GM12891 (cell line): Measurements from ENCODE around the gene IMMP2L.

ENCODE experiments used
- POLR2A ChIP-seq: IDR thresholded peaks from 2 replicates; pipeline ENCODE4 v1.6.1; 2011; ENCODE audit warnings: low read depth, low read length, control low read depth
- POLR2AphosphoS5 ChIP-seq: IDR thresholded peaks from 2 replicates; pipeline ENCODE4 v1.6.1; 2011; ENCODE audit warnings: low read depth, low read length, control low read depth
- TAF1 ChIP-seq: IDR thresholded peaks from 2 replicates; pipeline ENCODE4 v1.6.1; 2011; ENCODE audit warnings: low read depth, low read length, control low read depth

DNA sequence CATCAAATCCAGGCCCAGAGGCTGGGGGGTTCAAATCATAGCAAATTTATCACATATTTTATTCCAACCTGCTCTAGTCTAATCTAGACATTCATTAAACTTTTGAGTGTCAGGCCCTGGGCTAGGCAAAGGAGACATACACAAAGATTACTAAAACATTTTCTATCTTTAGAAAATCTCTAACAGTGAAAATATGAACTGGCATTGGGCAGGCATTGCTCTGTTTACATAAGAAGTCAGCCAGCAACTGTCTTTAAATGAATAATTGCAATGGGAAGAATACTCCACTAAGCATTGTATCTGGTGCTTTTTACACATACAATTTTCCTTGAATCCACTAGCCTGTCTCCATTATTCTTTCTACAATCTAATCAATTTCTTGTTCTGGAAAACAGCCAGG is 693.8 kb downstream of the IMMP2L start:
- no peak for TF ChIP-seq POLR2A
- no peak for TF ChIP-seq POLR2AphosphoS5
- no peak for TF ChIP-seq TAF1
